Brain microvascular endothelial cell (primary cell): ENCODE data around the gene SIVA1.

ENCODE experiments used
- DNase-seq: peaks from one replicate; pipeline ENCODE4 v3.0.0-alpha.2; 2020
- H3K27ac ChIP-seq: fragments of 250-450 bp; sonication (Bioruptor Pico); 2 replicates; pipeline ENCODE4 v1.5.1; 2020; ENCODE audit warnings: mild to moderate bottlenecking, moderate library complexity
- H3K27me3 ChIP-seq: fragments of 250-450 bp; sonication (Bioruptor Pico); replicated peaks from 2 replicates; pipeline ENCODE4 v1.5.1; 2020; ENCODE audit warnings: mild to moderate bottlenecking
- H3K36me3 ChIP-seq: fragments of 250-450 bp; sonication (Bioruptor Pico); replicated peaks from 2 replicates; pipeline ENCODE4 v1.5.1; 2020; ENCODE audit warnings: mild to moderate bottlenecking
- H3K4me3 ChIP-seq: 2 replicates; pipeline ENCODE4 v1.5.1; 2011; ENCODE audit warnings: low read depth, mild to moderate bottlenecking, control low read depth, low read length, moderate library complexity
- CTCF ChIP-seq: IDR thresholded peaks from 2 replicates; pipeline ENCODE4 v1.5.1; 2011; ENCODE audit warnings: low read depth, mild to moderate bottlenecking, moderate library complexity, low read length, control low read depth, inconsistent platforms; ENCODE audit errors: missing control alignments
- in situ Hi-C: cut with HindIII; loops from 2 replicates; pipeline ENCODE4 v1.10.0; 2017; ENCODE audit warnings: low sequenced_read_pairs, low pct_ligation_motif_present

Gene SIVA1

GRCh38 chr14:104800771-104801519 lies 48.0 kb downstream of the SIVA1 start, which contains the start of gene ZBTB42:
Gene ZBTB42 (plus strand): TSS chr14:104801101. CDS start chr14:104801198, 97 bp downstream.
- TF ChIP-seq CTCF: no peak

GRCh38 chr14:104801520-104802393 lies 48.8 kb downstream of the SIVA1 start:
- no peak for TF ChIP-seq CTCF
- H3K36me3 ChIP-seq: no peaks in the 10 kb centered on the region
- no peak for DNase-seq
- peak overlapping the region; percentile 56 for H3K4me3 ChIP-seq
- no peak overlapping the region for H3K27ac ChIP-seq
- H3K27me3 ChIP-seq: no peaks in the 10 kb centered on the region
- in situ Hi-C loops: no loop called here

More at GRCh38 chr14:104800771-104801519, 48.0 kb downstream of the SIVA1 start, which contains the start of gene ZBTB42:
- in situ Hi-C loops: no loop called here
- Histone ChIP-seq H3K36me3 (no peaks in the 10 kb centered on the region), H3K27me3 (no peaks in the 10 kb centered on the region), H3K27ac (no peak within 1 kb of the TSS), H3K4me3 (peak within 1 kb of the TSS; percentile 56)
- peak; percentile 18 for DNase-seq

- no peaks in the 10 kb centered on the region for H3K36me3 ChIP-seq
- no peak for DNase-seq
- no peak for TF ChIP-seq CTCF
- H3K27me3 ChIP-seq: no peaks in the 10 kb centered on the region
- no peak overlapping the region for H3K27ac ChIP-seq
- in situ Hi-C loops: no loop called here
- H3K4me3 ChIP-seq: no peak overlapping the region
Measured at GRCh38 chr14:104802394-104803184, 49.6 kb downstream of the SIVA1 start.

- Histone ChIP-seq H3K27me3 (no peaks in the 10 kb centered on the region), H3K36me3 (no peaks in the 10 kb centered on the region), H3K27ac (no peak overlapping the region), H3K4me3 (no peak overlapping the region)
- no peak for DNase-seq
- in situ Hi-C loops: no loop called here
- no peak for TF ChIP-seq CTCF
Measured at GRCh38 chr14:104803280-104803911, 50.4 kb downstream of the SIVA1 start.

- Histone ChIP-seq H3K27ac (no peak overlapping the region), H3K27me3 (no peaks in the 10 kb centered on the region), H3K36me3 (no peaks in the 10 kb centered on the region), H3K4me3 (no peak overlapping the region)
- TF ChIP-seq CTCF: no peak
- in situ Hi-C loops: no loop called here
- no peak for DNase-seq
Measured at GRCh38 chr14:104803912-104804410, 51.0 kb downstream of the SIVA1 start.
